Measurements from ENCODE around the gene CUL3.

GRCh38 chr2:224532931-224533330 is 52.2 kb downstream of the CUL3 start:
- TF ChIP-seq POLR2A (IDR thresholded peaks at IDR 0.05) (no peak), CTCF (IDR thresholded peaks at IDR 0.05) (no peak), POLR2AphosphoS5 (IDR thresholded peaks at IDR 0.05) (no peak), EP300 (IDR thresholded peaks at IDR 0.05) (no peak)

Data from gastroesophageal sphincter (tissue), 3 donors.